NCI-H510A (cell line): ENCODE data around the gene RAP1GAP.

ENCODE experiments used
- DNase-seq: peaks from one replicate; lab custom pipeline; 2025; lab: John Stamatoyannopoulos, UW

The RAP1GAP gene

GRCh38 chr1:21662426-21663247 lies 6.5 kb downstream of the RAP1GAP start:
- no peak for DNase-seq

- no peak for DNase-seq
Observed at GRCh38 chr1:21661886-21662285, 7.3 kb downstream of the RAP1GAP start.

- no peak for DNase-seq
Observed at GRCh38 chr1:21659924-21660326, 9.2 kb downstream of the RAP1GAP start.

GRCh38 chr1:21659099-21659923 lies 9.8 kb downstream of the RAP1GAP start:
- peak; percentile 54 for DNase-seq

- DNase-seq: no peak
Observed at GRCh38 chr1:21657456-21658190, 11.5 kb downstream of the RAP1GAP start.

- DNase-seq: no peak
Observed at GRCh38 chr1:21655748-21656147, 13.4 kb downstream of the RAP1GAP start.

GRCh38 chr1:21655259-21655658 lies 13.9 kb downstream of the RAP1GAP start:
- DNase-seq: no peak

GRCh38 chr1:21654209-21654608 lies 14.9 kb downstream of the RAP1GAP start:
- DNase-seq: no peak

GRCh38 chr1:21653744-21654100 lies 15.4 kb downstream of the RAP1GAP start:
- no peak for DNase-seq

GRCh38 chr1:21652937-21653743 lies 16.0 kb downstream of the RAP1GAP start:
- DNase-seq: no peak

- DNase-seq: no peak
Observed at GRCh38 chr1:21652101-21652936, 16.8 kb downstream of the RAP1GAP start.

GRCh38 chr1:21651214-21652042 lies 17.7 kb downstream of the RAP1GAP start:
- peak; percentile 47 for DNase-seq

GRCh38 chr1:21650400-21650799 lies 18.8 kb downstream of the RAP1GAP start:
- no peak for DNase-seq

- no peak for DNase-seq
Observed at GRCh38 chr1:21649315-21649714, 19.8 kb downstream of the RAP1GAP start.

GRCh38 chr1:21648791-21649190 lies 20.4 kb downstream of the RAP1GAP start:
- DNase-seq: no peak

GRCh38 chr1:21648352-21648730 lies 20.8 kb downstream of the RAP1GAP start:
- no peak for DNase-seq

GRCh38 chr1:21647431-21648351 lies 21.5 kb downstream of the RAP1GAP start:
- no peak for DNase-seq

- DNase-seq: no peak
Observed at GRCh38 chr1:21645550-21645949, 23.6 kb downstream of the RAP1GAP start.

- no peak for DNase-seq
Observed at GRCh38 chr1:21644906-21645305, 24.3 kb downstream of the RAP1GAP start.
